ENCODE results near the gene CTTN.

GRCh38 chr11:70364745-70365543 is 33.4 kb upstream of the CTTN start:
- TF ChIP-seq EP300 (IDR thresholded peaks at IDR 0.05), result no peak
- TF ChIP-seq CTCF (IDR thresholded peaks at IDR 0.05), result no peak
- no peak for TF ChIP-seq POLR2AphosphoS5 (IDR thresholded peaks at IDR 0.05)

Measured in suprapubic skin (tissue), 4 donors.